Small intestine (tissue), 7 donors: Measurements from ENCODE around the gene FGD3. TPM values are rescaled to one million over a fixed set of nuclear protein-coding genes. Genes with fewer than 3 reads are reported as not detected.

Experiments
- DNase-seq, 2 donors: peaks; one replicate each; pipeline versions ENCODE4 v3.0.0 to v3.0.0-alpha.2; 2013
- FAIRE-seq: peaks from 2 replicates; lab custom pipeline; 2012; peaks lifted over from hg19 to GRCh38; lab: Jason Lieb, UNC
- H3K27ac ChIP-seq, 3 donors: one replicate each; pipeline ENCODE4 v1.5.1; 2013; ENCODE audit warnings: low read length in 2 of 3, mild to moderate bottlenecking in 2 of 3, control low read depth in 1 of 3, inconsistent platforms in 1 of 3, low read depth in 1 of 3, moderate library complexity in 1 of 3
- H3K27me3 ChIP-seq, 3 donors: one replicate each; pipeline ENCODE4 v1.6.1; 2013; ENCODE audit warnings: low read length in 3 of 3, inconsistent platforms in 1 of 3; ENCODE audit not compliant: control insufficient read depth in 3 of 3, insufficient read depth in 3 of 3
- H3K36me3 ChIP-seq, 3 donors: one replicate each; pipeline ENCODE4 v1.6.1; 2013; ENCODE audit warnings: low read length in 3 of 3, inconsistent platforms in 1 of 3, low read depth in 1 of 3, mild to moderate bottlenecking in 1 of 3, moderate library complexity in 1 of 3; ENCODE audit not compliant: control insufficient read depth in 3 of 3, insufficient read depth in 2 of 3
- H3K4me1 ChIP-seq, 3 donors: one replicate each; pipeline ENCODE4 v1.6.1; 2013; ENCODE audit warnings: low read length in 2 of 3, inconsistent platforms in 1 of 3, low read depth in 1 of 3, mild to moderate bottlenecking in 1 of 3, moderate library complexity in 1 of 3; ENCODE audit not compliant: control insufficient read depth in 3 of 3, insufficient read depth in 2 of 3
- H3K4me3 ChIP-seq, 3 donors: one replicate each; pipeline ENCODE4 v1.5.1; 2013; ENCODE audit warnings: low read length in 3 of 3, control low read depth in 1 of 3, inconsistent platforms in 1 of 3, low read depth in 1 of 3, mild to moderate bottlenecking in 1 of 3, moderate library complexity in 1 of 3
- H3K9me3 ChIP-seq, 2 donors: one replicate each; pipeline ENCODE4 v1.6.1; 2013; ENCODE audit warnings: low read depth in 1 of 2, low read length in 1 of 2; ENCODE audit not compliant: control insufficient read depth in 2 of 2, insufficient read depth in 1 of 2
- WGBS, 3 donors: extraction: QIAGEN DNeasy Blood & Tissue Kit; methylation state at CpG; one replicate each; pipeline ENCODE4 v1.1.7; 2013; 5-methylcytosine and 5-hydroxymethylcytosine counted together
- polyA plus RNA-seq, 4 donors: library from polyadenylated mRNA; stranded (reverse) in 3 of 4; unstranded in 1 of 4; fragments of 200-250 nt in 3 of 4; fragments of 120-200 nt in 1 of 4; gene quantifications; one replicate each; pipeline versions ENCODE4 v1.2.1 to v1.2.3, GENCODE V29; 2013
- donor health status: healthy with polysubstance abuse.
- donor health status: control.
- donor health status: control.
- donor health status: Bipolar disorder and iron deficiency.
- donor health status: healthy.

Gene FGD3
- polyA plus RNA-seq, 4 donors = 0.67 to 26.1 (median 3.8) TPM

DNA sequence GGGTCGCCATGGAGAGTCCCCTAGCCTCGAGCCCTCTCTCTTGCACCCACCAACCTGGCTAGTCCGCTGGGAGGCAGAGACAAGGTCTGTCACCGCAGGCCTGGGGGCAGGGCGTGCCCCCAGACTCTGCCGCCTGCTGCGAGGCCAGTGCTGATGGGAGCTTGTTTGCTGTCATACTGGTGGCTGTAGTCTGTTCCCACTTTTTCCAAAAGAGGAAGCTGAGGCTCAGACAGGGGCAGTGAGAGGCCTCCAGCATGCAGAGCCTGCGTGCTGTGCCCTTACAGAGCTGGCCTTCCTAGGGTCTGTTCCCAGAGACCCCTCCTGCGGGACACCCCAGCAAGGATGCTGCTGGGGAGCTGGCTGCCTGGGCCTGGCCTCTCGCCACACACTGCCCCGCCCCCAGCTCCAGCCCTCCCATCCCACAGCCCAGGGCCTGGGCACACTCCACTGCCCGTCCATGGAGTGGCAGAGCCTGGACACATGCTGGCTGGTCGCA, 90.2 kb downstream of the FGD3 start:
- no peak for FAIRE-seq

DNA sequence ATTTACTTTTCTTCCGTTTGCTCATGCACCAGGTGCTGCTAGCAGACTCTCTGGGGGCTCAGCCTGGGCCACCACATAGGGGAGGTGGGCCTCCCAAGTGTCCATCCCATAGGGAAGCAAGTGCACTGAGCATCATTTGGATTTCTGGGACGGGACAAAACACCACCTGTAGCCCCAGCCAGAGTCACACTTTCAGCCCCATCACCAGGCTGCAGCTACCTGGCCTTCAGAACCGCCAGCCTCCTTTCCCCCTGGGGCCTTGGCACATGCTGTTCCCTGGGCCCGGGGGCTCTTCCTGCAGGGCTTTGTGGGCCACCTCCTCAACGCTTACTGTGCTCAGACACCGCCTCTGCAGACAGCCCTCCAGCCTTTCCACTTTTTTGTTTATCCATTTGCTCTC, 91.6 kb downstream of the FGD3 start:
- WGBS, 3 donors = 84 to 89% (median 86%) methylated on average over 6 of the region's 6 CpGs
- H3K9me3 ChIP-seq = no peaks in the 10 kb centered on the region
- no peak for DNase-seq
- no peaks in the 10 kb centered on the region for H3K4me1 ChIP-seq
- FAIRE-seq = no peak
- H3K4me3 ChIP-seq = no peak overlapping the region
- H3K27ac ChIP-seq = no peak overlapping the region
- peaks cover 0 to 2% (median 2%) of the 10 kb centered on the region in 3 donors for H3K36me3 ChIP-seq
- no peaks in the 10 kb centered on the region for H3K27me3 ChIP-seq

More for the DNA sequence above, 90.2 kb downstream of the FGD3 start:
- no peak overlapping the region for H3K27ac ChIP-seq
- no peak for DNase-seq
- WGBS, 3 donors = 84 to 91% (median 85%) methylated on average over 11 to 13 of the region's 13 CpGs
- no peak overlapping the region for H3K4me3 ChIP-seq
- peaks cover 0 to 5% (median 3%) of the 10 kb centered on the region in 3 donors for H3K36me3 ChIP-seq
- no peaks in the 10 kb centered on the region for H3K27me3 ChIP-seq
- peaks cover 0 to 8% (median 0%) of the 10 kb centered on the region in 3 donors for H3K4me1 ChIP-seq
- H3K9me3 ChIP-seq = no peaks in the 10 kb centered on the region

DNA sequence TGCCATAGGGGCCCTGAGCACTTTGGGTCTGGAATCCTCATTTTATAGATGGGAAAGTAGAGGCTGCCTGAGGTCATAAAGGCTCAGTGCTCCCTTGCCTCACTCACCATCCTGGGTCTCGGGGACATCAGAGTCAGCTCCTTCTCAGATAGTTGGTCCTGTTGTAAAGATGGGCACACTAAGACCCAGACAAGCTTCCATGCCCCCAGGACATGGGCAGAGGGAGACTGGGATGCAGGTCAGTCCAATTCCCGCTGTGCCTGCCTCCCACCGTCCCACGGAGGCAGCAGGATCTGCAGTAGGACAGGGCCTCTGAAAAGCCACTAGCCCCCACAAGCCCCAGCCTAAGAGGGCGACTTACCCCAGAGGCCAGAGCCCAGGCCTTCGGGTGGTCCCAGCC, 92.1 kb downstream of the FGD3 start:
- WGBS, 3 donors = 87 to 89% (median 88%) methylated on average over 6 of the region's 6 CpGs
- H3K36me3 ChIP-seq = peaks cover 0 to 2% (median 2%) of the 10 kb centered on the region in 3 donors
- no peak for FAIRE-seq
- H3K27ac ChIP-seq = no peak overlapping the region
- no peaks in the 10 kb centered on the region for H3K4me1 ChIP-seq
- H3K27me3 ChIP-seq = no peaks in the 10 kb centered on the region
- DNase-seq = no peak
- no peaks in the 10 kb centered on the region for H3K9me3 ChIP-seq
- H3K4me3 ChIP-seq = no peak overlapping the region

DNA sequence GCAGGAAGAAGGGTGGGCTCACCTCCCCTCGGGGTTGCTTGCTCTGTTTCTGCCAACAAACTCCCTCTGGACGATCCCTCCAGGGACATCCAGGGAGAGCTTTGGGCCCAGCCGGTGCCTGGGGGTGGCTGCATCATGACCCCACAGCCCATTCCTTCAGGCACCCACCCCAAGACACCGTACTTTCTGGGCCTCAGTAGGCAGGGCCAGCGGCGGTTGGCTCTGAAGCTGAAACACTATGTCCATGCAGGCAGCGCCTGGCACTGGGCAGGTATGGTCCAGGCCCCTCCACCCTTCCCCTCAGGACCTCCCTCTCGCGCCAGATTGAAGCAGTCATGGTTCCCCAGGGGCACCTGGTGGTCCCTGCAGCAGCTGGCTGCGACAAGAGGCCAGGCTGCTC, 92.7 kb downstream of the FGD3 start:
- DNase-seq (no peak), FAIRE-seq (no peak)
- Histone ChIP-seq H3K27ac (no peak overlapping the region), H3K36me3 (peaks cover 0 to 2% (median 2%) of the 10 kb centered on the region in 3 donors), H3K27me3 (no peaks in the 10 kb centered on the region), H3K4me3 (no peak overlapping the region), H3K9me3 (no peaks in the 10 kb centered on the region), H3K4me1 (no peaks in the 10 kb centered on the region)
- WGBS, 3 donors = 83 to 91% (median 88%) methylated on average over 10 of the region's 10 CpGs

DNA sequence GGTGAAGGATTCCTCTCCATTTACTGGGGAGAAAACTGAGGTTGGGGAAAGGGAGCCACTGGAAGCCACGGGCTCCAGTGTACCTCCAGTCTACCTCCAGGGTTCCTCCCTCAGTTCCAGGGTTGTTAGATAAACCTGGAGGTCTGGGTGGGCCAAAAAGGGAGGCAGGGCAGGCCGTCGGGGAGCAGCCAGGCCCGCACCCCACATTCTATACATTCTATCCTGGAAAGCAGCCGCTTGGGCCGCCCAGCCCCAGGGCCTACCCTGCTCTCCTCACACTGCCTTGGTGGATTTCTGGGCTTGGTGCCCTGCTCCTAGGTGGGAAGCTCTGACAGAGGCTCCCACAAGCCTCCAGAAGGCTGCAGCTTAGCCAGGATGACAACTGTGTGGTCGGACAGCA, 93.1 kb downstream of the FGD3 start:
- Histone ChIP-seq H3K4me1 (no peaks in the 10 kb centered on the region), H3K4me3 (no peak overlapping the region), H3K9me3 (no peaks in the 10 kb centered on the region), H3K27me3 (no peaks in the 10 kb centered on the region), H3K27ac (no peak overlapping the region), H3K36me3 (peaks cover 0 to 2% (median 2%) of the 10 kb centered on the region in 3 donors)
- FAIRE-seq (no peak), DNase-seq (no peak)
- WGBS, 3 donors = 89 to 96% (median 94%) methylated on average over 7 of the region's 7 CpGs

DNA sequence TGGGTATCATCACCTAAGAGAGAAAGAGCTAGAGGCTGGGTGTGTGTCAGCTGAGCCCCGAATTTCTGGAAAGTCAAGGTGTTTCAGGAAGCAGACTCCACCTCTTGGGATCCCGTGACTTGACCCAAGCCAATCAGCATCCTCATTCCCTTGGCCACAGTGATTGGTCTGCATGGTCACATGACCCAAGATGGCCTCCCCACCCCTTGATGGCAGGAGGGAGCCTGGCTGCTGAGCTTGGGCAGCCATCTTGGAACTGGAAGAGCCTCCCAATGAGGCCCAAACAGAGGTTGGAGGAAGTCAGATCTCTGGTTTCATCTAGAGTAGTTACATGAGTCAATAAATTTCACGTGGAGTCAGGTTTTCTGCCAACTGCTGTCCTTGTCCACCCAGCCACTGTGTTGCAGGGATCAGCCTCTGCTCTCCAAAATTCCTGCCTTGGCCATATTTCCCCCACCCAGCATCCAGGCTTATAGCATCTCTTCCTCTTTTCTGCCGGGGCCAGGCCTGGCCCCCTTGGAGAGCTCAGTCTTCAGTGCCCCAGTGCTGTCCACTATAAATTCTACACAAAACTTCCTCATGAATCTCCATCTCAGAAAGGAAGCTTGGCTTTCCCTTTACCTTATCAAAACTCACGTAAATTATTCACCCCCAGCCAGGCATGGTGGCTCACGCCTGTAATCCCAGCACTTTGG, 93.9 kb downstream of the FGD3 start:
- peaks cover 0 to 2% (median 2%) of the 10 kb centered on the region in 3 donors for H3K36me3 ChIP-seq
- H3K27ac ChIP-seq = no peak overlapping the region
- H3K4me1 ChIP-seq = no peaks in the 10 kb centered on the region
- WGBS, 3 donors = 88 to 89% (median 89%) methylated on average over 6 of the region's 6 CpGs
- H3K27me3 ChIP-seq = no peaks in the 10 kb centered on the region
- FAIRE-seq = no peak
- no peak overlapping the region for H3K4me3 ChIP-seq
- DNase-seq = no peak
- H3K9me3 ChIP-seq = no peaks in the 10 kb centered on the region

DNA sequence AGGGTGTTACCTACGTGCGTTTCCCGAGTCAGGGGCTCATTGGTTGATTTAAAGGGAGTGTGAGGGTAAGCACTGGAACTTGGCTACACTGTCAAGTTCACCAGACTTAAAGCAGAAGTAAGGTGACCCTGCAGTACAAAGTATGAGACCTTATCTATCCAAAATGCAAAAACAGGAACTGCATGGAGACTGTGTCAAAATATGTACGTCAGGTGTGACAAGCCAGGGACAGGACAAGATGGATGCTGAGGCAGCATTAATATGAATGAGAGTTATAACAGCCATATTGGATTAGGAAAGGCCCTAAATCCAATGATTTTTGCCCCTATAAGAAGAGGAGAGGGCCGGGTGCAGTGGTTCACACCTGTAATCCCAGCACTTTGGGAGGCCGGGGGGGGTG, 95.8 kb downstream of the FGD3 start:
- DNase-seq = no peak
- no peaks in the 10 kb centered on the region for H3K9me3 ChIP-seq
- H3K36me3 ChIP-seq = no peaks in the 10 kb centered on the region
- H3K4me1 ChIP-seq = no peaks in the 10 kb centered on the region
- H3K27me3 ChIP-seq = no peaks in the 10 kb centered on the region
- WGBS, 3 donors = 87% methylated on average over 6 of the region's 6 CpGs
- no peak overlapping the region for H3K4me3 ChIP-seq
- no peak for FAIRE-seq
- H3K27ac ChIP-seq = no peak overlapping the region

DNA sequence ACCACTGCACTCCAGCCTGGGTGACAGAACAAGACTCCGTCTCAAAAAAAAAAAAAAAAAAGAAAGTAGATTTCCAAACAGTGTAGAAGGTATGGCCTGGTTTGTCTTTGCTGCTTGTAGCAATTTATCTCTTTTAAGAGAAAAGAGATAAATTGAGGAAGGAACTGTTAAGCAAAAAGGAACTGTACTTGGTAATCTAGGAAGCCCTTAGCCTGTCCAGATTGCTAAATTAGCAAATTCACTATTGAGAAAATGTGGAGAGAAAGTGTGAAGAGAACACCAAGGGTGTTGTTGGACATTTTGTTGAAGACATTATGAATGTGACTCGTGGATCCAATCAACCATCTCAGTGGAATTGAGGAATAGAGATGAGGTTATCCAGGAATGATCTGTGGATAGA, 98.2 kb downstream of the FGD3 start:
- WGBS, 3 donors = 77 to 91% (median 91%) methylated on average over 2 of the region's 2 CpGs
- Histone ChIP-seq H3K27ac (no peak overlapping the region), H3K4me1 (no peaks in the 10 kb centered on the region), H3K9me3 (no peaks in the 10 kb centered on the region), H3K4me3 (no peak overlapping the region), H3K36me3 (no peaks in the 10 kb centered on the region), H3K27me3 (no peaks in the 10 kb centered on the region)
- FAIRE-seq (no peak), DNase-seq (no peak)
